OCI-LY7 (cell line): ENCODE results near the gene EYA3. TPM values are rescaled to one million over a fixed set of nuclear protein-coding genes. Genes with fewer than 3 reads are reported as not detected.

Experiments used
- BruUV-seq: library from RNA; stranded (reverse); fragments of 400-500 nt; replicated peaks from 2 replicates; lab custom pipeline; 2021; lab: Mats Ljungman, UMichigan
- CTCF ChIA-PET: fragments of 300-600 bp; sonication (Branson Sonifier 250); formaldehyde crosslinking; loops from one replicate; lab custom pipeline; 2022; ENCODE audit warnings: antibody characterized with exemption; ENCODE audit not compliant: unreplicated experiment; lab: Charles Lee
- POLR2A ChIA-PET: fragments of 300-600 bp; sonication (Branson Sonifier 250); formaldehyde crosslinking; loops from one replicate; lab custom pipeline; 2022; ENCODE audit warnings: antibody characterized with exemption; lab: Charles Lee
- DNase-seq: peaks from one replicate; pipeline ENCODE4 v3.0.0-alpha.2; 2015; ENCODE audit warnings: low spot score
- H2AFZ ChIP-seq: fragments of 200-600 bp; sonication (generic), shearing (Covaris generic); 2 replicates; pipeline ENCODE4 v1.6.1; 2014; ENCODE audit warnings: mild to moderate bottlenecking, antibody characterized with exemption, low read length, moderate library complexity
- H3K27ac ChIP-seq: fragments of 200-600 bp; sonication (generic); 2 replicates; pipeline ENCODE4 v1.5.1; 2014; ENCODE audit warnings: mixed run types, low read depth, mild to moderate bottlenecking, moderate library complexity, low read length, inconsistent platforms; ENCODE audit not compliant: poor library complexity, severe bottlenecking
- H3K36me3 ChIP-seq: fragments of 200-600 bp; sonication (generic); 2 replicates; pipeline ENCODE4 v1.6.1; 2014; ENCODE audit warnings: mild to moderate bottlenecking, antibody characterized with exemption, low read length, moderate library complexity, mixed read lengths; ENCODE audit not compliant: insufficient read depth
- H3K4me1 ChIP-seq: fragments of 200-600 bp; sonication (generic); 2 replicates; pipeline ENCODE4 v1.5.1; 2014; ENCODE audit warnings: mild to moderate bottlenecking, low read length; ENCODE audit not compliant: insufficient read depth, poor library complexity, severe bottlenecking
- H3K4me2 ChIP-seq: fragments of 200-600 bp; sonication (generic); 2 replicates; pipeline ENCODE4 v1.6.1; 2014; ENCODE audit warnings: mild to moderate bottlenecking, low read length
- H3K4me3 ChIP-seq: fragments of 200-600 bp; sonication (generic); 2 replicates; pipeline ENCODE4 v1.5.1; 2014; ENCODE audit warnings: mild to moderate bottlenecking, low read depth, low read length; ENCODE audit not compliant: poor library complexity, severe bottlenecking
- H3K79me2 ChIP-seq: fragments of 200-600 bp; sonication (generic); 2 replicates; pipeline ENCODE4 v1.6.1; 2016; ENCODE audit warnings: low read depth, mild to moderate bottlenecking, low read length, moderate library complexity, mixed read lengths; ENCODE audit not compliant: insufficient read depth
- H3K9me2 ChIP-seq: fragments of 200-600 bp; sonication (generic); 2 replicates; pipeline ENCODE4 v1.6.1; 2016; ENCODE audit warnings: mild to moderate bottlenecking, low read length, mixed read lengths; ENCODE audit not compliant: insufficient read depth
- H3K9me3 ChIP-seq: fragments of 200-600 bp; sonication (generic); 2 replicates; pipeline ENCODE4 v1.6.1; 2014; ENCODE audit warnings: mild to moderate bottlenecking, mixed run types, low read length, mixed read lengths
- H4K20me1 ChIP-seq: fragments of 200-600 bp; sonication (generic); 2 replicates; pipeline ENCODE4 v1.6.1; 2014; ENCODE audit warnings: mild to moderate bottlenecking, antibody characterized with exemption, low read length, moderate library complexity, mixed read lengths; ENCODE audit not compliant: insufficient read depth
- CTCF ChIP-seq: fragments of 200-600 bp; sonication (generic); conservative IDR thresholded peaks from 2 replicates; pipeline ENCODE4 v1.5.1; 2014; ENCODE audit warnings: mild to moderate bottlenecking, antibody characterized with exemption, low read length, moderate library complexity, mixed read lengths
- EZH2phosphoT487 ChIP-seq: fragments of 200-600 bp; sonication (generic); IDR thresholded peaks from 2 replicates; pipeline ENCODE4 v1.6.1; 2018; ENCODE audit warnings: low read depth, borderline replicate concordance, mild to moderate bottlenecking, mixed run types, antibody characterized with exemption, low read length, moderate library complexity, mixed read lengths
- intact Hi-C: fragments of 100-400 bp; cut with micrococcal nuclease; formaldehyde crosslinking; loops from one replicate; pipeline ENCODE4 v1.10.0; 2022; ENCODE audit not compliant: unreplicated experiment
- total RNA-seq, 2 experiments: library from RNA; depleted of rRNA in 1 of 2; stranded (reverse); fragments of >200 nt in 1 of 2; shearing (Covaris generic) in 1 of 2; gene quantifications; 2 replicates each; pipeline ENCODE4 v1.2.3, GENCODE V29; 2014 to 2022

Gene EYA3
- total RNA-seq, 2 experiments from 2014 or later = 29.0 to 114 TPM

- Histone ChIP-seq H3K36me3 (peaks cover 54% of the 10 kb centered on the region), H3K4me2 (peak overlapping the region; percentile 41), H2AFZ (no peak overlapping the region), H3K4me1 (peaks cover 45% of the 10 kb centered on the region), H4K20me1 (no peaks in the 10 kb centered on the region), H3K9me3 (no peaks in the 10 kb centered on the region), H3K79me2 (peaks cover 58% of the 10 kb centered on the region), H3K4me3 (peak overlapping the region; percentile 4), H3K9me2 (no peaks in the 10 kb centered on the region), H3K27ac (peak overlapping the region; percentile 34)
- ChIA-PET CTCF (interaction anchor here (1.0 kb wide), 1 partner anchor 11 kb away, joined by 3 read pairs; no protein-coding TSS in a partner anchor), POLR2A (interaction anchor here (0.7 to 3.9 kb wide), 8 partner anchors 11 to 188 kb away, joined by 3 to 37 read pairs (median 4); partner anchors contain the start of gene EYA3)
- TF ChIP-seq EZH2phosphoT487 = no peak
- TF ChIP-seq CTCF = no peak
- intact Hi-C loops = no loop called here
- no peak for DNase-seq
- BruUV-seq = no TSS peak
Measured at GRCh38 chr1:28056129-28056925, 32.1 kb downstream of the EYA3 start.

- H4K20me1 ChIP-seq = no peaks in the 10 kb centered on the region
- no peak overlapping the region for H3K4me3 ChIP-seq
- H3K4me2 ChIP-seq = no peak overlapping the region
- CTCF ChIA-PET = no interaction called here
- POLR2A ChIA-PET = interaction anchor here (0.6 to 1.6 kb wide), 2 partner anchors 13 to 146 kb away, joined by 3 to 4 read pairs; no protein-coding TSS in a partner anchor
- peaks cover 87% of the 10 kb centered on the region for H3K36me3 ChIP-seq
- BruUV-seq = no TSS peak
- intact Hi-C loops = no loop called here
- no peak overlapping the region for H3K27ac ChIP-seq
- no peak for TF ChIP-seq CTCF
- no peak for TF ChIP-seq EZH2phosphoT487
- peaks cover 1% of the 10 kb centered on the region for H3K4me1 ChIP-seq
- no peak overlapping the region for H2AFZ ChIP-seq
- peaks cover 24% of the 10 kb centered on the region; the same call in 1 of the 2 replicates for H3K79me2 ChIP-seq
- DNase-seq = no peak
- no peaks in the 10 kb centered on the region for H3K9me2 ChIP-seq
- H3K9me3 ChIP-seq = no peaks in the 10 kb centered on the region
Measured at GRCh38 chr1:28050776-28051175, 37.6 kb downstream of the EYA3 start.

- H4K20me1 ChIP-seq = no peaks in the 10 kb centered on the region
- no peaks in the 10 kb centered on the region for H3K9me2 ChIP-seq
- no TSS peak for BruUV-seq
- TF ChIP-seq EZH2phosphoT487 (no peak), CTCF (no peak)
- no peak overlapping the region for H2AFZ ChIP-seq
- H3K4me3 ChIP-seq = no peak overlapping the region
- intact Hi-C loops = no loop called here
- ChIA-PET POLR2A (no interaction called here), CTCF (no interaction called here)
- DNase-seq = no peak
- peaks cover 85% of the 10 kb centered on the region for H3K36me3 ChIP-seq
- no peaks in the 10 kb centered on the region for H3K9me3 ChIP-seq
- H3K79me2 ChIP-seq = peaks cover 35% of the 10 kb centered on the region; the same call in 1 of the 2 replicates
- no peak overlapping the region for H3K4me2 ChIP-seq
- no peaks in the 10 kb centered on the region for H3K4me1 ChIP-seq
- no peak overlapping the region for H3K27ac ChIP-seq
Measured at GRCh38 chr1:28046716-28047115, 41.7 kb downstream of the EYA3 start.
